MG63 (cell line): ENCODE data around the gene PRKCB. TPM values are rescaled to one million over a fixed set of nuclear protein-coding genes. Genes with fewer than 3 reads are reported as not detected.
"Not testable (repeated sequence)": the region's sequence is repeated elsewhere in the genome, so short reads cannot be mapped to it uniquely, and the experiment has no call there.

Experiments
- DNase-seq: peaks from one replicate; pipeline ENCODE4 v3.0.0-alpha.2; 2020
- H3K27me3 ChIP-seq: fragments of 250-450 bp; sonication (Bioruptor Pico); 2 replicates; pipeline ENCODE4 v1.5.1; 2020; ENCODE audit warnings: mild to moderate bottlenecking, moderate library complexity
- H3K36me3 ChIP-seq: fragments of 250-450 bp; sonication (Bioruptor Pico); 2 replicates; pipeline ENCODE4 v1.5.1; 2020; ENCODE audit warnings: mild to moderate bottlenecking, moderate library complexity
- H3K4me3 ChIP-seq: fragments of 250-450 bp; sonication (Bioruptor Pico); 2 replicates; pipeline ENCODE4 v1.5.1; 2020; ENCODE audit warnings: mild to moderate bottlenecking, moderate library complexity
- H3K9me3 ChIP-seq: fragments of 250-450 bp; sonication (Bioruptor Pico); 2 replicates; pipeline ENCODE4 v1.5.1; 2020; ENCODE audit warnings: mild to moderate bottlenecking, moderate library complexity
- total RNA-seq: library from RNA; depleted of rRNA; stranded (reverse); fragments of >200 nt; shearing (Covaris generic); gene quantifications from 2 replicates; pipeline ENCODE4 v1.2.3, GENCODE V29; 2014; ENCODE audit warnings: low replicate concordance

The PRKCB gene
- total RNA-seq, 1 experiment from 2014 or later = not detected

DNA sequence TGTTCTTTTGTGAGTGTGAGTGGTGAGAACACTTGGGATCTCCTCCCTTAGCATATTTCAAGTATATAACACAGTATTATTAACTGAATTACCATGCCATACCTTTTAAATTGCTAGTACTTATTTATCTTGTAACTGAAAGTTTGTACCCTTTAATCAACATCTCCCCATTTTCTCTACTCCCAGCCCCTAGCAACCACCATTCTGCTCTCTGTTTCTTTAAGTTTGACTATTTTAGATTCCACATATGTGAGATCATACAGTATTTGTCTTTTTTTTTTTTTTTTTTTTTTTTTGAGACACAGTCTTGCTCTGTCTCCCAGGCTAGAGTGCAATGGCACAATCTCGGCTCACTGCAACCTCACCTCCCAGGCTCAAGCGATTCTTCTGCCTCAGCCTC is 302.8 kb downstream of the PRKCB start:
- no peak overlapping the region for H3K4me3 ChIP-seq
- no peaks in the 10 kb centered on the region for H3K36me3 ChIP-seq
- no peaks in the 10 kb centered on the region for H3K9me3 ChIP-seq
- peaks cover 6% of the 10 kb centered on the region; the same call in 1 of the 2 replicates for H3K27me3 ChIP-seq
- DNase-seq = no peak

DNA sequence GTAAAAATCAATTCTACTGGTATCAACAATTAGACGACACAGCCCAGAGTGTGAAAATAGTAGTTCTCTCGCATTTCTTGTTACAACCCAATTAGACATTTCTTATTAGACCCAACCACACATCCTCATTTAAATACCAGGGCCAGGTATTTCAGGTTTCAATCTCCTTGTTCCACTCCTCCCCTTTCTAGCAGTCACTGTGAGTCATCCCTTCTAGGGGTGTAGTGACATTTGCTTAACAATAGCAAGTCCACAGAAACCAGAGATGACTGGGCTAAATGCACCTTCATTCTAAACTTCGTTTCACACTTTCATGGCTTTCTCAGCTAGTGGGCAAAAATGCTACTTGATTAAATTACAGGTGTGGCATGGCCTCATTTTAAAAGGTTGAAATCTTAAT is 303.5 kb downstream of the PRKCB start:
- no peaks in the 10 kb centered on the region for H3K36me3 ChIP-seq
- no peak overlapping the region for H3K4me3 ChIP-seq
- DNase-seq = no peak
- H3K27me3 ChIP-seq = peaks cover 6% of the 10 kb centered on the region; the same call in 1 of the 2 replicates
- no peaks in the 10 kb centered on the region for H3K9me3 ChIP-seq

DNA sequence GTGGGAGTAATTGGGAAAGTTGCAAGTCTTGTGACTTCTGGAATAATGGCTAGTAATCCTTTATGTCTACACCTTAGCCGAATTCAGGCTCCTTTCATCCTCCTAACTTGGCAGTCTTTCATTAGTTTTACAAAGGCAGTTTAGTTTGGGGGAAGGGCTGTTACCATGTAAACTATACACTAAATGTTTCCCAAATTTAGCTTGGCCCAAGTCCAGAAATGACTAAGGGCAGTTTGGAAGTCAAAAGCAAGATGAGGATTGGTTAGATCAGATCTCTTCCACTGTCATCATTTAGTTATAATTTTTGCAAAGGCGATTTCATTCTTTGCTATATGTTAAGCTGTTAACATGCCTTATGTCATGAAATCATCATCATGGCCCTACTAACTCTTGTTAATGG is 304.9 kb downstream of the PRKCB start:
- no peak for DNase-seq

GRCh38 chr16:24141466-24141865 is 305.7 kb downstream of the PRKCB start:
- H3K36me3 ChIP-seq = no peaks in the 10 kb centered on the region
- no peaks in the 10 kb centered on the region for H3K9me3 ChIP-seq
- H3K4me3 ChIP-seq = no peak overlapping the region
- peaks cover 6% of the 10 kb centered on the region; the same call in 1 of the 2 replicates for H3K27me3 ChIP-seq
- DNase-seq = no peak

More for the DNA sequence above, 304.9 kb downstream of the PRKCB start:
- peaks cover 6% of the 10 kb centered on the region; the same call in 1 of the 2 replicates for H3K27me3 ChIP-seq
- H3K36me3 ChIP-seq = no peaks in the 10 kb centered on the region
- H3K4me3 ChIP-seq = no peak overlapping the region
- no peaks in the 10 kb centered on the region for H3K9me3 ChIP-seq

GRCh38 chr16:24141917-24142316 is 306.1 kb downstream of the PRKCB start:
- H3K9me3 ChIP-seq = no peaks in the 10 kb centered on the region
- DNase-seq = no peak
- no peak overlapping the region for H3K4me3 ChIP-seq
- H3K27me3 ChIP-seq = peaks cover 6% of the 10 kb centered on the region; the same call in 1 of the 2 replicates
- no peaks in the 10 kb centered on the region for H3K36me3 ChIP-seq

DNA sequence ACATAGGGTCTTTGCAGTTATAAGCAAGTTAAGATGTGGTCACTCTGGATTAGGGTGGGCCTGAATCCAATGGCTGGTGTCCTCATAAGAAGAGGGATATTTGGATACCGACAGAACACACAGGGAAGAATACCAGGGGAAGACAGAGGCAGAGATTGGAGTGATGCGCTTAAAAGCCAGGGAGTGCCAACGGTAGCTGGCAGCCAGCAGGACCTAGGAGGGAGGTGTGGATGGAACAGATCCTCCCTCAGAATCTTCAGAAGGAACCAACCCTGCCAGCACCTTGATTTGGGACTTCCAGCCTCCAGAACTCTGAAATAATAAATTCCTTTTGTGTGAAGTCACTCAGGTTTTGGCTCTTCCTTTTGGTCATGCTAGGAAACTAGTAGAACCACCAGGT is 310.1 kb downstream of the PRKCB start:
- no peak for DNase-seq
- H3K36me3 ChIP-seq = no peaks in the 10 kb centered on the region
- no peak overlapping the region for H3K4me3 ChIP-seq

DNA sequence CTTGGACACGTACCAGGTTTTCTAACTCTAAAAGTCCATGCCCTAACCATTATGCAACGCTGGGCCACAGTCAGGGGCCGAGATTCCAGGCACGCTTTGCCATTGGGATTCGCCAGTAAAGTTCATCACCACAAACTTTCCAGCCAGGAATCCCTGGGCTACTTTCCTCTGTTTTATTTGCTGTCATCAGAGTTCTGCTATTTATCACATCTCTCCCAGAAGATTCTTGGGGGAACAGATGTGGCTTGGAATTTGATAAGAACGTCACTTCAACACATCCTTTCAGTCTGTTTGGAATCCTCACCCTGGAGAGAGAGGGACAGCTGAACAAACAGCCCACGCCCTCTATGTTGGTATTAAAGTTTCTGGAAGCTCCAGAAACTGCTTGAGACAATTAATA is 310.7 kb downstream of the PRKCB start:
- Histone ChIP-seq H3K9me3 (no peaks in the 10 kb centered on the region), H3K4me3 (no peak overlapping the region), H3K27me3 (peaks cover 3% of the 10 kb centered on the region; the same call in 1 of the 2 replicates), H3K36me3 (no peaks in the 10 kb centered on the region)
- DNase-seq = no peak

More for the DNA sequence above, 310.1 kb downstream of the PRKCB start:
- peaks cover 3% of the 10 kb centered on the region; the same call in 1 of the 2 replicates for H3K27me3 ChIP-seq
- no peaks in the 10 kb centered on the region for H3K9me3 ChIP-seq

DNA sequence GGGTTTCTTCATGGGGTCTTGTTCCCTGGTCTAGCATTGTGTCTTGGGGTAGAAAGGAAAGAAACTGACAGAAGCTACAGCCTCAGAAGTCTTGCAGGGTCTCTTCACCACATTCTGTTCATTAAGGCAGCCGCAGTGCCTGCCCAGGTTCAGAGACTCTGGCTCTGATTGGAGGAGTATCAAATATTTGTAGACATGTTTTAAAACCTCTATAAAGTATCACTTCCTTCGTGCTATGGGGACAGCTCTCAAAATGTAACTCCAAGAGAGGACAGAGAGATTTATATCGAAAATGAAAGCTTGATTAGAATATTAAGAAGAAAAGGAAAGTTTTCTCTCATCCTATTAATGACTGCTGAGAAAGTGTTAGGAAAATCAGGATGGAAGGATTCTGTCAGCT is 313.3 kb downstream of the PRKCB start:
- no peaks in the 10 kb centered on the region for H3K9me3 ChIP-seq
- H3K27me3 ChIP-seq = peaks cover 3% of the 10 kb centered on the region; the same call in 1 of the 2 replicates
- DNase-seq = no peak
- no peak overlapping the region for H3K4me3 ChIP-seq
- no peaks in the 10 kb centered on the region for H3K36me3 ChIP-seq

DNA sequence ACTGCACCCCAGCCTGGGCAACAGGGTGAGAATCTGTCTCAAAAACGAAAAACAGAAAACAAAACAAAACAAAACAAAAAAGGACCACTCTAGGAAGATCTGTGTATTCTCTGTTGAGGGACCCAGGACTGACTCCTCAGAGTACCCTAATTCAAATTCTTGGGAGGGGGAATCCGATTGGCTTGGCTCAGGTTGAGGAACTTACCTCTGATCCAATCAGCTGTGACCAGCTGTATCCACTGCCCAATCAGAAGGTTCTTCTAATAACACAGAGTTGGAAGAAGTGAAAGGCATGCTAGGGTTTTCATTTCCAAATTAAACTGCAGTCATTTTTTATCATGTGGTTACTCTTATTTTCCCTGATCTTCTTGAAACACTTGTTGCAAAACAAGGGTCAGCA is 314.5 kb downstream of the PRKCB start:
- DNase-seq = no peak
- Histone ChIP-seq H3K4me3 (no peak overlapping the region), H3K9me3 (no peaks in the 10 kb centered on the region)

GRCh38 chr16:24151482-24151939 is 315.7 kb downstream of the PRKCB start:
- no peaks in the 10 kb centered on the region for H3K36me3 ChIP-seq
- H3K9me3 ChIP-seq = no peaks in the 10 kb centered on the region
- H3K27me3 ChIP-seq = peaks cover 3% of the 10 kb centered on the region; the same call in 1 of the 2 replicates
- no peak overlapping the region for H3K4me3 ChIP-seq
- no peak for DNase-seq

More for the DNA sequence above, 314.5 kb downstream of the PRKCB start:
- no peaks in the 10 kb centered on the region for H3K36me3 ChIP-seq
- H3K27me3 ChIP-seq = peaks cover 3% of the 10 kb centered on the region; the same call in 1 of the 2 replicates

GRCh38 chr16:24152048-24152447 is 316.3 kb downstream of the PRKCB start:
- not testable (repeated sequence) for H3K36me3 ChIP-seq, H3K9me3 ChIP-seq, DNase-seq, H3K4me3 ChIP-seq, H3K27me3 ChIP-seq

DNA sequence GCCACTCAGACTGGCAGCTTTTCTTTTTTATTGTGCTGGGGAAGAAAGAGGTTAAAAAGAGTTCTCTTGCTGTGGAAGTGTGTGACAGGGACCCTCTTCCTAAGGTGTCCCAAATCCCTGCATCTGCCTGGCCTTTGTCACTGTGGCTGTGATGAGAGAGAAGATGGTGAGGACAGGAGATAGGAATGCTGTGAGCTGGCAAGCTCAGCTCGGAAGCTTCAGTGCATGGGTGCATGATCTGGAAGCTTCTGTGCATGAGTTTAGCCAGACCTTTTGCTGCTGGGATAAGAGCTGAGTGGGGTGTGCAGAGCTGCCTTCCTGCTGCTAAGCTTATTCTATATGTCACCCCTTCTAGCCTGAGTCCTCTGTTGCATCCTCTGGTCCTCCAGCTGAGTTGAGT is 317.0 kb downstream of the PRKCB start:
- Histone ChIP-seq H3K27me3 (peaks cover 3% of the 10 kb centered on the region; the same call in 1 of the 2 replicates), H3K9me3 (no peaks in the 10 kb centered on the region), H3K4me3 (no peak overlapping the region), H3K36me3 (no peaks in the 10 kb centered on the region)
- no peak for DNase-seq

DNA sequence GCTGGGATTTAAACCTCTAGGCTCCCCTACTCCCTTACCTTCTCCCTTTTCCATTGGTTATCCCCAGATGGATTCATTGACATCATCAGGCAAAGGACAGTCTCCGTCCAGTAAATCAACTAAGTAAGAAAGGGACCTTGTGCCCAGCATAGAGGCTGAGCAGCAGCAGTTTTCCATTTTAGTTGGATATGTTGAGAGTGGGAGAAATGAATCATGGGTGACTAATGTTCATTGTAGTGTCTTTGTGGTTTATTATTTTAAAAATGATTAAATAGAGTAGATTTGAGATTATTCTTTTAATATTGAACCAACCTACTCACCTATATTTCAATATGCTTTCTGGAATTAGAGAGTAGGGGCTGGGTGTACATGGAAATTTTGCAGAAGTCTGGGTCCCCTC is 321.0 kb downstream of the PRKCB start:
- no peak for DNase-seq
- Histone ChIP-seq H3K4me3 (no peak overlapping the region), H3K36me3 (no peaks in the 10 kb centered on the region), H3K9me3 (no peaks in the 10 kb centered on the region), H3K27me3 (no peaks in the 10 kb centered on the region)

GRCh38 chr16:24163935-24164334 is 328.2 kb downstream of the PRKCB start:
- no peak overlapping the region for H3K4me3 ChIP-seq
- H3K9me3 ChIP-seq = no peaks in the 10 kb centered on the region
- H3K27me3 ChIP-seq = peaks cover 6% of the 10 kb centered on the region; the same call in 1 of the 2 replicates
- no peaks in the 10 kb centered on the region for H3K36me3 ChIP-seq
- no peak for DNase-seq

GRCh38 chr16:24164416-24164815 is 328.6 kb downstream of the PRKCB start:
- no peaks in the 10 kb centered on the region for H3K9me3 ChIP-seq
- H3K4me3 ChIP-seq = no peak overlapping the region
- peaks cover 6% of the 10 kb centered on the region; the same call in 1 of the 2 replicates for H3K27me3 ChIP-seq
- no peak for DNase-seq
- H3K36me3 ChIP-seq = no peaks in the 10 kb centered on the region

DNA sequence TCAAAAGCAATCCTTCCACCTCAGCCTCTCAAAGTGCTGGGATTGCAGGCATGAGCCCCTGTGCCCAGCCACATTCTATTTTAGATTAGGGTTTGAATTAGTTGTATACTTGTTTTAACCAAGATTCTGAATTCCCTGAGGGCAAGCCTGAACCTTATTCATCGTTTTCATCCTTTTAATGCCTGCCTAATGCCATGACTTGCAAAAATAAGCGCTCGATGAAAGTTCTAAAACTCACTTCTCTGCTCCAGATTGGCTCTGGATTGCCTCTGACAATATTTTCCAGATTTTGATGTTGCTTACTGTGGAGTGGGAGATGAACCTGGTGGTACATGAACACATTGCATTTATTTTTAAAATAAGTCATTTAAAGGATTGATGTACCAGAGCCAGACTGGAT is 329.5 kb downstream of the PRKCB start:
- Histone ChIP-seq H3K27me3 (peaks cover 6% of the 10 kb centered on the region; the same call in 1 of the 2 replicates), H3K4me3 (no peak overlapping the region), H3K36me3 (no peaks in the 10 kb centered on the region), H3K9me3 (no peaks in the 10 kb centered on the region)
- no peak for DNase-seq

- Histone ChIP-seq H3K4me3 (no peak overlapping the region), H3K27me3 (peaks cover 6% of the 10 kb centered on the region), H3K9me3 (no peaks in the 10 kb centered on the region), H3K36me3 (no peaks in the 10 kb centered on the region)
- no peak for DNase-seq
These were observed 331.1 kb downstream of the PRKCB start for GRCh38 chr16:24166661-24167528.

GRCh38 chr16:24168856-24169255 is 333.1 kb downstream of the PRKCB start:
- H3K36me3 ChIP-seq = no peaks in the 10 kb centered on the region

More at GRCh38 chr16:24168856-24169255, 333.1 kb downstream of the PRKCB start:
- Histone ChIP-seq H3K4me3 (no peak overlapping the region), H3K9me3 (no peaks in the 10 kb centered on the region), H3K27me3 (peaks cover 6% of the 10 kb centered on the region)
- no peak for DNase-seq
